Ammon's horn (tissue), 1 donor: ENCODE results near the gene TGFBR2.
"Not testable (repeated sequence)": the region's sequence is repeated elsewhere in the genome, so short reads cannot be mapped to it uniquely, and the experiment has no call there.

Source experiments
- DNase-seq: peaks from one replicate; pipeline ENCODE4 v3.0.0-alpha.2; 2016; ENCODE audit warnings: low spot score

TGFBR2 gene

DNA sequence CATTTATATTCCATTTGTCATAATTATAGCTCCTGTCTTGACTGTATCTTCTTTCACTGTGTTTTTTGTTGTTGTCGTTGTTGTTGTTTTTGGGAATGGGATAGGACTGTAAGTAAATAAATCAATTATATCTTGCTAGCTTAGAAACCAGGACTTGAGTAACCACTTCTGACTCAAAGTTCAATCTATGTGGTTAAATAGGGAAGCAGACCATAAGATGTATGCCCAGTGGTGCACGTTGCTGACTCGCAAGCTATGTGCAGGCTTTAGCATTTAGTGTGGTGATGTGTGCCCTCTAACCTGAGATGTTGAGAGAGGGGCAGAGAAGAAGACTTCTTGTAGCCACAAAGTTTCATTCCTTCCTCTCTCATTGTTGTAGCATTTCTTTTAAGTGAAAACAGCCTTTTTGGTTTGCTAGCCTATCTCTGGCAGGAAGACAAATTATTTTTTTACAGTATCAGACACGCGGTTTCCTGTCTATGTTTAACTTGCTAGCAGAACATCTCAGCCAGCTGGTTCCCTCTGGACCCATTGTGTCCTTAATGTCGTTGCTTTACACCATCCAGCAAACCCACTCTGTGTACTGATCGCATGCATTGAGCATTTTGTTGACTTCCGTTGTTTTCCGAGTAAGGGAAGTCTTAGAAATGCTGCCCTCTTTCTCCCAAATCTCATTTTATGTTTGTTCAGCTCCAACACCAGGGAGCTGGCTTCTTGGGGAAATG, 52.1 kb downstream of the TGFBR2 start:
- peak; percentile 62 for DNase-seq

DNA sequence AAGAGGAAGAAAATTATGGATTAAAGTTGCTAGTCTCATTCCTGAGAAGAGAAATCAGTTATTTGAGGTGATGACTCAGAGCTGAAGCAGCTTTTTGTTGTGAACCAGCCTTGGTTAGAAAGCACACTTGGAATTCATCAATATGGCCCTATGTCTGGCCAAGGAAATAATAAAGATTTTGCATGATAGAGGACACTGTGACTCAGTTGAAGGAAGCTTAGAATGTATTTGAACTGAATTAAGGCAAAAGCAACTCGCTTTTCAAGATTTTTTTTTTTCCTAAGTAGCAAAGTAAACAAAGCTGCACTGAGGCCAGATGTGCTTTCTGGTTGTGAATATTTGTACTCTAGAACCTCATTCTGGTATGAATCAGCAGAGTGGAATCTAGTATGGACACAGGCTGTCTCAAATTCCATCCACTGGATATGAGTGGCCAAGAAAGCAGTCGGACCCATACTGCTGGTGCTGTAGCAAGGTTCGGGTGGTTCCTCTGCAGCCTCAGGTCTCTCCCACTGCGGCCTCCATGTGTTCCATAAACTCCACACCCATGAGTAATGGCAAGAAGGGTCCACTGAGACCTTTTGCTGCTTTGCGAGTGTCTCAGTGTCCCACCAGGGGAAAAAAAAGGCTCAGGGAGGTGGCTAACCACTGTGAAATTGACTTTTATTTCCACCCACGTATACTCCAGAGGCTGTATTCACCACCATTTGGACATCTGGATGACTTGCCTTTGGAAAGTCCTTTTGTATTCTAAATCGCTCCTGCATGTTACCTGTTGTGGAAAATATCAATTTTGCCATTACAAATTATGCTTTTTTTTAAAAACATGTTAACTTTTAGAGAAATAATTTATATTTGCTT, 53.1 kb downstream of the TGFBR2 start:
- no peak for DNase-seq

DNA sequence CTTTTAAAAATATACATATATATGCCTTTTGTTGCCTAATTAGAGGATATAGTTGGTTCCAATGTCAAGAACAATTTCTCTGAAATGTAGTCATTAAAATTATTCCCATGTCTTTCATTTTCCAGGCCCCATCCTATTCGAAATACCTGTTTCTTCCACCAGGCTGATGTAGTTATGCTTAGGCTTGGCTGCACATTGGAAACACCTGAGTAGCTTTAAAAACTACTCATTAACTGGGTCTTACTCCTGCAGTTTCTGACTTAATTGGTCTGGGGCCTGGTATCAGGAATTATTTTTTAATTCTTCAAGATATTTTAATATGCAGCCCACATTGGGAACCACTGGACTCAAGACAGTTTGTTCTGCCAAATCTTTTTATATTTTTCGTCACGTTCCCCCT, 53.7 kb downstream of the TGFBR2 start:
- no peak for DNase-seq

DNA sequence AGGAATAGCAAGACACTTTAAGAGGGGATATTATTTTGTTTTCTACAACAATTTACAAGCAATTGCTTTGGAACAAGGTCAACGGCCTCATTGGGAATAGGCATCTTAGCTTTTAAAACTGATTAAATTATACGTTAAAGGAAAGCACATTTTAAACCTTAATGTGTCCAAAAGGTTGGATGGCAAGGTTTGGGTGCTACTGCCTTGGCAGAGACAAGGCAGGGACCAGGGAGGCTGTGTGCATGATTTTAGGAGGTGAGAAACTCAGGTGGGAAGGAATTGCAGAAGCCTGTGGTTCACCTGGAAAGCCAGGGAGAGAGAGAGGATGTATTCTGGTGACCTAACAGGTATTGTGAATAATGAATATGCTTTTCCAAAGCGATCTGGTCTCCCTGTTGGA, 54.3 kb downstream of the TGFBR2 start:
- no peak for DNase-seq

DNA sequence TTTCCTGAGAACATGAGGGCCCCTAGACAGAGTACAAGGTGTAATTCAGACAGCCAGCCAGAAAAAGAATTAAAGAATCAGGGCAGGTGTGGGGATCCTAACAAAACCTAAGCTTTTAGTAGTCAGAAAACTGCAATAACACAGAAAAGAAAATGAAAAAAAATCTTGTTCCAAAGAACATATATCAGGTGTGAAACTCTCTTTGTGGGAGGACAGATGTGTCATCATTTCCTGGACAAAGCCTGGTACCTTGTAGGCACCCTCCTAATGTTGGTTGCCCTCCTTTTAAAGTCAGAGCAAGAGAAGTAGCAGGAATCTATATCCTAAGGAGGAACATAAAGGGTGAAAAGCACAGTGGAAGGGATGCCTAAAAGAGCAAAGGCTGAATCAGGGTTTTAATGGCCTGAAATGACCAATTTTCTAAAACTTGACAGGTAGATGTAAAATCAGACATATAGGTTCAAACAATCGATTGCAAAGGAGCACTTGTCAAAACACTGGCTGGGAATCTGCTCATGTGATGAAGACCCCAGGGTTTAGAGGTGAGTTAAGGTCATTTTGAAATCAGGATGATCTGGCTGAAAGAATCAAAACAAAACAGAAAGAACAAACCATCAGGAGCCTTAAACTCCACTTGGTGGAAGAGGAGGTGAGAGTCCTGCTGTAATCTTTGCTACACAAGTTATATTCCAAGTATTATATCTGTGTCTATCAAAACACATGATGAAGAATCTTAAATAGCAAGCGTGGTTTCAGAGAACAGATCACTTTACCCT, 54.9 kb downstream of the TGFBR2 start:
- DNase-seq, result no peak

DNA sequence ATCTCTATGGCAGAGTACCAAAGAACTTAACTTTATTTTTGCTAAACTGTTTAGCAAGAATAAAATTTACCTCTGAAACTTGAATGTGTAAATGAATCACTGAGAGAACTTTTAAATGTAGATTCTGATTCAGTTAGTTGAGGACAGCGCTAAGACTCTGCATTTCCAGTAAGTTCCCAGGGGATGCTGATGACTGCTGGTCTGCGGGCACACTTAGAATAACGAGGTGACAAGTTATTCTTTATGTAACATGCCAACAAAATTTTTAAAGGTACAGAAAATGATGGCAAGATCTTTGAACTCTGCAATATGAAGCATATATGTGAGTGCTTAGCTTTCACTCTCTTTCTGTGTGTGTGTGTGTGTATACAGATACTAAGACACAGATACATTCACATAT, 56.4 kb downstream of the TGFBR2 start:
- DNase-seq, result no peak

DNA sequence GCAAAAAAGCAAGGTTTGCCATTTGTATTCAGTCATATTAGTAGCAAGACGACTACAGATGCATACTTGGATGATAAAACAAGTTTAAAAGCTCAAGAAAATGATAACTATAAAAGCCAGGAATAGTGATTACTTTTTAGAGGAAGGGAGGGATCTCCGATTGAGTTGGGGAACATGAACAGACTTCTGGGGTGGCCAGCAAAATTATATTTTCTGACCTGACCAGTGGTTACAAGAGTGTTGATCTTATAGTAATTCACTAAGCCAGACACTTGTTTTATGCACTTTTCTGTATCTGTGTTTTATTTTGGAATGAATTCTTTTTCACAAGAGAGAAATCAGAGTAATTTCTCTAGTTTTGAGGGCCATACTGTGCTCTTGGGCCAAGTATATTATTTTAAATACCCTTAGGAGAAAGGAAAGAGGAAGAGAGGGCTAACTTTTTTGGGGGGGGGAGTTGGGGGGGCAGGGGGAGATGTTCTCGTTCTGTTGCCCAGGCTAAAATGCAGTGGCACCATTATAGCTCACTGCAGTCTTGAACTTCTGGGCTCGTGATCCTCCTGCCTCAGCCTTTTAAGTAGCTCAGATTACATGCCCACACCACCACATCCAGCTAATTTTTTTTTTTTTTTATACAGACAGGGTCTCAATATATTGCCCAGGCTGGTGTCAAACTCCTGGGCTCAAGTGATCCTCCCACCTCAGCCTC, 57.3 kb downstream of the TGFBR2 start:
- DNase-seq, result no peak

DNA sequence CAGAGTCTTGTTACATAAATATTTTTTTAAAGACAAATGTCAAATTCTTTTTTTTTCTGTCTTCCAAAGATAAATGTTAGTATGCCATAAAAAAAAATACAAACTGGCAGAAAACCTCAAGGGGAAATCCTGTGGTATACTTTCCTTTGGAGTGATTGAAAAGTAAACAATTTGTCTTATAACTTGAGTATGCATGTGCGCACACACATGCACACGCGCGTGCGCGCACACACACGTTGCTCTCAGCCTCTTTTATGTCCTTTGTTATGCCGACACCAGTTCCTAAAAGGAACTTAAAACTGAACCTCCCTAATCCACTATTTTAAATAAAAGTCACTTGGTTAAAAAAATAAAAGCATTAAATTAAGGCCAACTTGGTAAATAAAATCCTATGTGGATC, 58.1 kb downstream of the TGFBR2 start:
- DNase-seq, result no peak

DNA sequence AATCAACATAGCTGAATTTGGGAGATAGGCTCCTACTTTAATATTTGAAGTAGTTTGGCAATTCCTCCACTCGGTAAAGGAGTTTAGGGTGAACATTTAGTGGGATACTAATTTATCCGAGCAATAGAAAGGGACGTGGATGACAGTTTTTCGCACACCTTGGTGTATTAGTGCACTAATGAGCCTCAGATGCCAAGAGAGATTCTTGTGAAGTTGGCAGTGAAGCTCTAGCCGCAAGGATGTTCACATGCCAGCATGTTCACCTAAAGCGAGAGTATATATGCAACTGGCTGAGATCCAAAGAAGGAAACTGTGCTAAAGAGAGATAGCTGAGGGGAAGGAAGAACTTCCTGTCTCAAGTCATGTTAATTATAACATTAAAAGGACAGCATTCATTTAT, 58.5 kb downstream of the TGFBR2 start:
- no peak for DNase-seq

DNA sequence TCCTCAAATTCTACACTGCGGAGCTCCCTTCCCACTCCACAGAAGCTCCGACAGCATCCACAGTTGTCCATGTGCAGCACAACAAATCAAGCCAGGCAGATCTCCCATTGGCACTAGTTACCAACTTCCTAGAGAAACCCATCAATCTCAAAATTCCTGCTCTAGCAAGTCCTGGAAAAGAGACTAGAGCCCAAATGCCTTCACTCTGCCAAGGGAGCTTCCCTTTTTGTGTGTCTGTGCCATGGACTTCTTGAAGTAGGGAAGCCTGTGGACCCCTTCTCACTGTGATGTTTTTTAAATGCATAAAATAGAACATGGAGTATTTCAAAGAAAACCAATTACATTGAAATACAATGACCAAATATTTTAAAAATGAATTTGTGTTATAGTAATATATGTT, 59.1 kb downstream of the TGFBR2 start:
- no peak for DNase-seq

DNA sequence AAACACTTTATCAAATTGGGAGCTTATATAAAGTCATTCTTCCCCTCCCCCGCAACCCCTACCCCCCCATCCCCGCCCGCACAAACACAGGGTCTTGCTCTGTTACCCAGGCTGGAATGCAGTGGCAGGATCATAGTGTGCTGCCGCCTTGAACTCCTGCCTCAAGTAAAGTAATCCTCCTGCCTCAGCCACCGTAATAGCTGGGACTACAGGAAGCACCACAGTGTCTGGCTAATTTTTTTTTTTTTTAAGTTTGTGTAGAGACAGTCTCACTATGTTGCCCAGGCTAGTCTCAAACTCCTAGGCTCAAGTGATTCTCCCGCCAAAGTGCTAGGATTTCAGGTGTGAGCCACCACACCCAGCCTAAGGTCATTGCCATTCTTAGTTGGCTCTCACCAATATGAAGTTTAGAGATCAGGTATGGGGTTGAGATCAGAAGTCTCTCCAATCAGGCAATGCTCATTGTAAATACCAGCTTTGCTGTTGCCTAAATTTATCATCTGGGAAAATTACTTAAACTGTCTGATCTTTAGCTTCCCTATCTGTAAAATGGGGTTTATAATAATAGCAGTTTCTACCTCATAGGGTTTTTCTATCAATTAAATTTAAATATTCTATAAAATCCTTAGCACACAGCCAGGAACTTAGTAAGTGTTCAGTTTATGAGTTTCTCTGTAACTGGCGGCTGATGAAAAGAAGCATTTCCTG, 60.3 kb downstream of the TGFBR2 start:
- DNase-seq, result no peak

DNA sequence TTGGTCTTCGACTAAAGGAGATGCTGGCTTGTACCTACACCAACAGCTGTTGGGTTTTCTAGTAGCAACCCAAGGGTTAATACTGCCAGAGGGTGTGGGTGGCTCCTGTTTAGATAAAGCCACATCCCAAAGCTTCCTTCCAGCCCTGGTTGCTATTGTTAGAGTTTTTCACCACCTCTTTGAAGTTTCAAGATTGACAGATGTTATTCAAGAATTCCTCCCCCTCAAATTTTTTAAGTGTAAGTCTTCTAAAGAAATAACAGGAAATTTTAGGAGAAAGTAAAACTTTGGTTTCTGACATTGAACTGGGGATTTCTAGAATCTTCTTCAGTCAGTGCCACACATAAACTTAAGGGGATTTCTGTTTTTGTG, 60.9 kb downstream of the TGFBR2 start:
- no peak for DNase-seq

DNA sequence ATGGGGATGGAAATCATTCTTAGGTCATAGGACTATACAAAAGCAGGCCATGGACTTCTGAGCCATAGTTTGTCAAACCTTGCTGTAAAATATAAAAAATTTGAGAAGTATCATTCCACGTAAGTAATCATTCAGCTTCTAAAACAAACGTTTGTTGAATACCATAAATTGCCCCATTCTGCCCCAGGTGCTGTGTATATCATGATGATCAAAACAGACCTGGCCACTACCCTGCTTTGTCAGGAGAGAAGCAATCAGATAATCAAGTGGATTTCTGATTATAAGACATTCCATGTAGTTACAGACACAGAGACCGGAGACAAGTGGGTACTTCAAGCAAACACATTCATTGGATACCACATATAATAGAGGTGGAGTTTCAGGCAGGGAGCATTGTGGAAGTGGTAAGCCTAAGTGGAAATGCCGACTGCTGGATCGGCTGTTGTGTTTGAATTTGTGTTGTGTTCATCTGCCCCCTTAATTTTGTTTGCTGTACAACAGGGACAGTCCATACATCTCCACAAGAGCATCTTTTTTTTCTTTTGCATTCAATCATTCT, 61.7 kb downstream of the TGFBR2 start:
- DNase-seq, result no peak

DNA sequence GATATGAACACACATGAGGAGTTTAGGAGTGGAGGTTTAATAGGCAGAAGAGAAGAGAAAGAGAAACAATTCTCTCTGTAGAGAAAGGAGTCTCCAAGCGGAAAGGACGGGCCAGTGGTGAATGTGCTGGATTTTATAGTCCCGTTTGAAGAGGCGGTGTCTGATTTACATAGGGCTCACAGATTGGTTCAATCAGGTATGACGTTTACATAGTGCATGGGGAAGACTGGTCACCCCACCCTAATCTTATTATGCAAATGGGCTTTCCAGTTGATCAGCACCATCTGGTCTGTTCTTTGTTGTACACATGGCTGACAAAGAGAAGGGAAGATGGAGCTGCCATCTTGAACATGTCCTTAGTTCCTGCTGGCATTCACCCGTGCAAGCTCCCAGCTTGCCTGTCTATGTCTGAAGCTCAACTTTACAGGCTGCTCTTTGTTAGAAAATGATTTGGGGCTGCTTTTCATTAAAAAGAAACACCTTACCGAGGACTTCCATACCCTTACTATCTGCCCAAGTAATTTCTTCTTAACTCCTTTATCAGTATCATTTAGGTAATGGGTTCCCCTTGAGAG, 63.0 kb downstream of the TGFBR2 start:
- not testable (repeated sequence) for DNase-seq

DNA sequence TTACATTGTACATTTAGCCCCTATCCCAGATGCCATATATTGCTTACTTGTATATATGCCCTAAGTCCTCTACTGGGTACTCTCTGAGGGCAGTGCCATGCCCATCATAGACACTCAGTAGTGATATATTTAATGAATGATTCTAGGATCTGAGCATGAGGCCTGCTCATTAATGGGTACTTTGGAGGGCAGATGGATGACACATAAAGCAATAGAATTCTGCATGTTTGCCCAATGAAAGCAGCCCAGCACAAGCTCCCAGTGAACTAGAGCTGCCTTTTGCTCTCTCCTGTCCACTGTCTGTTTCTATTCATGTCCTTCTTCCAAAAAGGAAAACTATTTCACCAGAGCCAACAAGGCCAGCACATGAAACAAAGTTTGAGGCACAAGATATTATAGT, 63.9 kb downstream of the TGFBR2 start:
- DNase-seq, result no peak

DNA sequence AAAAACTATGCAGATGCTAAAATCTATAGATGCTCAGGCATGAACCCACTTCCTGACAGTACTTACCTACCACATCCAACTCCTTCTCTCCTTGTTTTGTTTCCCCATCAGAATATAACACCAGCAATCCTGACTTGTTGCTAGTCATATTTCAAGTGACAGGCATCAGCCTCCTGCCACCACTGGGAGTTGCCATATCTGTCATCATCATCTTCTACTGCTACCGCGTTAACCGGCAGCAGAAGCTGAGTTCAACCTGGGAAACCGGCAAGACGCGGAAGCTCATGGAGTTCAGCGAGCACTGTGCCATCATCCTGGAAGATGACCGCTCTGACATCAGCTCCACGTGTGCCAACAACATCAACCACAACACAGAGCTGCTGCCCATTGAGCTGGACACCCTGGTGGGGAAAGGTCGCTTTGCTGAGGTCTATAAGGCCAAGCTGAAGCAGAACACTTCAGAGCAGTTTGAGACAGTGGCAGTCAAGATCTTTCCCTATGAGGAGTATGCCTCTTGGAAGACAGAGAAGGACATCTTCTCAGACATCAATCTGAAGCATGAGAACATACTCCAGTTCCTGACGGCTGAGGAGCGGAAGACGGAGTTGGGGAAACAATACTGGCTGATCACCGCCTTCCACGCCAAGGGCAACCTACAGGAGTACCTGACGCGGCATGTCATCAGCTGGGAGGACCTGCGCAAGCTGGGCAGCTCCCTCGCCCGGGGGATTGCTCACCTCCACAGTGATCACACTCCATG, 65.3 kb downstream of the TGFBR2 start:
- no peak for DNase-seq

DNA sequence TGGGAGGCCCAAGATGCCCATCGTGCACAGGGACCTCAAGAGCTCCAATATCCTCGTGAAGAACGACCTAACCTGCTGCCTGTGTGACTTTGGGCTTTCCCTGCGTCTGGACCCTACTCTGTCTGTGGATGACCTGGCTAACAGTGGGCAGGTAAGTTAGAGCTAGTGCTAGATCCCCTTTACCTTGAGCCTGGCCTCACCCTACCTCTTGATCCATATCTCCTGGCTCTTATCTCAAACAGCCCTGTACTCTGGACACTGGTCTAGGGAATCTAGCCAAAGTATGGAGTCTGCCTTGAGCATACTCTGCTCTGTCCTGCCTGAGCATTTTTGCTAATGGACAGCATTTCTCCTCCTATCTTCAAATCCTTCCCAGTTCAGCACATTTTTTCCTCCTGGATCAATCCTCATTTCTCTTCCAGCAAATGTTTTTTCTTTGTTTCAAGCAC, 65.9 kb downstream of the TGFBR2 start:
- no peak for DNase-seq

DNA sequence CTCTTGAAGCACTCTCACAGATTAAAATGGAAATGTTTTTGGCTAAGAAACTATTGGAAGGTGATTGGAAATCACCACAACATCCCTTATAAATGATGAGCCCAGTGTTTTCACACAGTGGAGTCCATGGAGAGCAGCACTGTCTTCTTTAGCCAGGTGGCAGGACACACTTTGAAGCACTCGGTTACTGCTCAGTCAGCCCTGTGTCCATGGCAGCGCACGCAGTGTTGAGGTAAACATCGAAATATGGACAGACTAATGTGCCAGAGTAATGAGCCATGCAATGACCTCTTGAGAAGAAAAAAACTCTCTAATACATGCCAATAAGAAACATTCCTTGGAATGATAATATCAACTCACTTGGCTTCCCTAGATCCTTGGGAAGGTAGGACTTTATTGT, 66.6 kb downstream of the TGFBR2 start:
- no peak for DNase-seq

DNA sequence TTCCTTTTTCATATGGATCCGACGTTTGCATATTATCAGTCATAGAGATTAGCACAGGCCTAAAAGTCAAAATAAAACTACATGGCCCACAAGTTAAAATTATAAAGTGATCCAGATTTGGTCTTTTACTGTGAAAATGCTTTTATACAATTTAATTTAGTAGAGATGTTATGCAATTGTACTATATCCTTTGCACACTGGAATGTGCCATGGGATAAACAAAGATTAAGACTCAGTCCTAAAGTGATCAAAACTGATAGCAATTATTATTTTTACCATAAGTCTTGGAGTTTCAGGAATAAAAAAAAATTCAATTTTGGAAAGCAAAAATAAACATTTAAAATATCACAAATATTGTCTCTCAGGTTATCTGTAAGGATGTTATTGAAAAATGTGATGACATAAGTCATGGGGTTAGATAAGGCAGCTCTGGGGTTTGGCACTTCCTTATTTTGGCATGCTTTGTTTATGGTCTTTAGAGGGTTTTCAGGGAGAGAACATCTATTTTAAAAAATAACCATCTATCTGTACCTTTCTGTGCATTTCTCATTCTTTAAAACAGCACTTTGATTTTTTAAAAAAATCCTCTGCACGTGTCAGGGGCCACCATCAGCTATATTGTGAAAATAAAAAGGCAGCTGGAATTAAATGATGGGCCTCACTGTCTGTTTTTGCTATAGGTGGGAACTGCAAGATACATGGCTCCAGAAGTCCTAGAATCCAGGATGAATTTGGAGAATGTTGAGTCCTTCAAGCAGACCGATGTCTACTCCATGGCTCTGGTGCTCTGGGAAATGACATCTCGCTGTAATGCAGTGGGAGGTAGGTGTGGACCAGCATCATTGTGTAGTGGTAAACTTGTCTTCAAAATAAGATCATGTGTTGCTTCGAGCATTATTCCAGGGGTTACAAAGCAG, 67.3 kb downstream of the TGFBR2 start:
- DNase-seq, result no peak
